Stimulated activated CD4-positive, alpha-beta T cell treated with anti-CD3 and anti-CD28 coated beads, Interleukin-1b, Interleukin-23, amount 100 ng/mL, for 24 hours (primary cell): ENCODE measurements around the gene TMEM231.
"Not testable (repeated sequence)": the region's sequence is repeated elsewhere in the genome, so short reads cannot be mapped to it uniquely, and the experiment has no call there.

Source experiments
- DNase-seq, 4 experiments: peaks; one replicate each; pipeline ENCODE4 v3.0.0-alpha.2; 2020; ENCODE audit warnings: low read depth in 4 of 4, low spot score in 1 of 4

TMEM231 gene

GRCh38 chr16:75567911-75568310 is 11.9 kb upstream of the TMEM231 start:
- DNase-seq: no peak

- DNase-seq: no peak
These were observed 10.8 kb upstream of the TMEM231 start for GRCh38 chr16:75566758-75567255.

GRCh38 chr16:75566040-75566757 is 10.1 kb upstream of the TMEM231 start, which contains the start of gene GABARAPL2:
Gene GABARAPL2 (plus strand): TSS chr16:75566379. CDS start chr16:75566487, 108 bp downstream.
- DNase-seq: peak; percentile 76 to 90 (median 86)

GRCh38 chr16:75565640-75566039 is 9.6 kb upstream of the TMEM231 start:
- no peak for DNase-seq

- DNase-seq: no peak
These were observed 3.7 kb upstream of the TMEM231 start for GRCh38 chr16:75559564-75560372.

- no peak for DNase-seq
These were observed 2.9 kb upstream of the TMEM231 start for GRCh38 chr16:75558846-75559401.

- DNase-seq: no peak
These were observed 439 bp upstream of the TMEM231 start for GRCh38 chr16:75556431-75556950.

GRCh38 chr16:75555213-75555706 is 792 bp downstream of the TMEM231 start:
- DNase-seq: no peak

- DNase-seq: no peak
These were observed 3.1 kb downstream of the TMEM231 start for GRCh38 chr16:75552951-75553350.

- no peak for DNase-seq
These were observed 5.8 kb downstream of the TMEM231 start for GRCh38 chr16:75550211-75550662.

GRCh38 chr16:75548456-75548855 is 7.6 kb downstream of the TMEM231 start:
- DNase-seq: not testable (repeated sequence)

GRCh38 chr16:75546293-75546692 is 9.8 kb downstream of the TMEM231 start:
- DNase-seq: no peak

GRCh38 chr16:75545879-75546278 is 10.2 kb downstream of the TMEM231 start:
- DNase-seq: not testable (repeated sequence)

- DNase-seq: not testable (repeated sequence)
These were observed 13.6 kb downstream of the TMEM231 start for GRCh38 chr16:75542462-75542861.

- DNase-seq: no peak
These were observed 14.8 kb downstream of the TMEM231 start for GRCh38 chr16:75541236-75541635.

GRCh38 chr16:75538882-75539565 is 17.0 kb downstream of the TMEM231 start:
- not testable (repeated sequence) for DNase-seq

GRCh38 chr16:75537776-75538175 is 18.3 kb downstream of the TMEM231 start:
- no peak for DNase-seq

GRCh38 chr16:75535901-75536300 is 20.2 kb downstream of the TMEM231 start, which contains the start of gene CHST5:
Gene CHST5 (minus strand): TSS chr16:75536108. CDS start chr16:75530384, 5,724 bp downstream.
- no peak for DNase-seq

GRCh38 chr16:75535211-75535843 is 20.7 kb downstream of the TMEM231 start:
- no peak for DNase-seq
